HG03558 (cell line): ENCODE data around the gene DDX31.
"Not testable (repeated sequence)": the region's sequence is repeated elsewhere in the genome, so short reads cannot be mapped to it uniquely, and the experiment has no call there.

Experiments used
- ATAC-seq: cut with Tn5 transposase; IDR thresholded peaks from one replicate; pipeline ENCODE4 v1.9.1; 2021; ENCODE audit warnings: moderate number of reproducible peaks; ENCODE audit not compliant: unreplicated experiment; ENCODE audit errors: extremely low read depth

Gene DDX31

GRCh38 chr9:132584601-132585560 is 84.9 kb downstream of the DDX31 start:
- no peak for ATAC-seq

- ATAC-seq = no peak
These were observed 86.0 kb downstream of the DDX31 start for GRCh38 chr9:132583584-132584304.

- ATAC-seq = no peak
These were observed 86.8 kb downstream of the DDX31 start for GRCh38 chr9:132582786-132583583.

GRCh38 chr9:132582276-132582785 is 87.5 kb downstream of the DDX31 start, which contains the start of gene BARHL1:
Gene BARHL1, plus strand, starts transcription at chr9:132582606. Its CDS starts 192 bp downstream, at chr9:132582798.
- ATAC-seq = no peak

GRCh38 chr9:132579427-132579798 is 90.4 kb downstream of the DDX31 start:
- ATAC-seq = no peak

GRCh38 chr9:132578367-132578932 is 91.3 kb downstream of the DDX31 start:
- ATAC-seq = no peak

DNA sequence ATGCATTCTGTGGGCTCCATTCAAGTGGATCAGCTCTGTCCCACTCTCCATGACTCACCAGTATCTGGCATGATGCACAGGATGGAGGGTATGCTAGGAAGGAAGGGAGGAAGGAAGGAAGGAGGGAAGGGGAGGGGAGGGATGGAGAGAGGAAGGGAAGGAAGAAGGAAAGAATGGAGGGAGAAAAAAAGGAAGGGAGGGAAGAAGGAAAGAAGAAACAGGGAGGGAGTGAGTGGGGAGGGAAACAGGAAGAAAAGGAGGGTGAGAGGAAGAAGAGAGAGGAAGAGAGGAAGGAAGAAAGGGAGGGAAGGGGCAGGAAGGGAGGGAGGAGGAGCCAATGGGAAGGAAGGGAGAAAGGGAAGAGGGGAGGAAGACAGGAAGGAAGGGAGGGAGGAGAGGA is 92.7 kb downstream of the DDX31 start:
- ATAC-seq = no peak

- ATAC-seq = no peak
These were observed 94.0 kb downstream of the DDX31 start for GRCh38 chr9:132575811-132576210.

- no peak for ATAC-seq
These were observed 94.7 kb downstream of the DDX31 start for GRCh38 chr9:132575005-132575609.

- no peak for ATAC-seq
These were observed 96.9 kb downstream of the DDX31 start for GRCh38 chr9:132572921-132573320.

GRCh38 chr9:132571806-132572600 is 97.8 kb downstream of the DDX31 start:
- no peak for ATAC-seq

GRCh38 chr9:132568787-132569186 is 101.0 kb downstream of the DDX31 start:
- not testable (repeated sequence) for ATAC-seq

DNA sequence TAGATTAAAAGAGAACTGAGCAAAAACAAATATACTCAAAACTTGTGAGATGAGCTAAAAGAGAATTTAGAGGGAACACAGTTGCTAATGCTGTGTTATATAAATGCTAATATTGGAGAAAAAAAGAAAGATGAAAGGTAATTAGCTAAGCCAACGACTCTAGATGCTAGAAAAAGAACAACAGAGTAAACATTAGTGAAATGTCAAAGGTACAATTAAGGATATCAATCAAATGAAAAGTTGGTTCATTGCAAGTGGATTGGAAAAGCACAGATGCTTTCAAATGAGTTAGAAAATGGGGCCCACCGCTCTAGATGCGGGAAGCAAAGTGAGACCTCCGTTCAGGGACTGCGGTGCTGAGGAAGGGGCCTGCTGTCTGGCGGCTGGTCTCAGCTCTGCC is 105.3 kb downstream of the DDX31 start:
- no peak for ATAC-seq

DNA sequence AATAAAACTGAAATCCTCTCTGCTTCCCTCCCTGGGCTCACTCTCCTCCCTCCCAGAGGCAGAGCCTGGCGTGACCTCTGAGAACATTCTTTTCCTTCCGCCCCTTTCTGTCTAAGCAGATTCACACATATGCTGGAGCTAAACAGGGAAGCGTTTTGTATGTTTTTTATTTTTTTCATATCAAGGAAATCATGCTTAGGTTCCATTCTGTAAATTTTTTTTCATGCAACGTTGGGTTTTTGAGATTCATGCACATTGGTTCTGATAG is 107.5 kb downstream of the DDX31 start:
- no peak for ATAC-seq

DNA sequence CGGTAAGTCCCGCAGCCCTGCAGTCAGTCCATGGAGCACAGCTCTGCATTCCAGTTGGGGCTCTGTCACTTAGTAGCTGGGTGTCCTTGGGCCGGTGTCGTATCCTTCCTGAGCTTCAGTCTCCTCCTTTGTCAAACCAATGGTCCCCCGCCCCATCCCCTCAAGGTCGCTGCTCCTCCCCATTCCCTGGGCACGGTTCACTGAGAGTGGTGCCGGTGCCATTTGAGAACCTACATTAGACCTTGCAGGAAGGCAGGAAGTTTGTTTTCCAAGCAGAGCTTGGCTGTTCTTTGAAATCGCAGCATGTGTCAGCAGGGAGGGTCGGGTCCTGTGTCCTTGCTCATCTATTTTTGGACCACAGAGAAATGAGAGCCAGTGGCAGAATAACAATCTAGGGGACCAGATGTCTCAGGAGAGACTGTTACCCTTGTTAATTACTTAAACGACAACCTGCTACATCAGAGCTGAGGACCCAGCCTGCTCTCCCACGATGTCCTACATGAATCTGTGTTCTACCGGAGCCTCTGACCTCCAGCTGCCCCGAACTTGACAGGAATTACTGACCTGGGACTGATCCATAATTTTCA is 109.1 kb downstream of the DDX31 start:
- ATAC-seq = no peak

DNA sequence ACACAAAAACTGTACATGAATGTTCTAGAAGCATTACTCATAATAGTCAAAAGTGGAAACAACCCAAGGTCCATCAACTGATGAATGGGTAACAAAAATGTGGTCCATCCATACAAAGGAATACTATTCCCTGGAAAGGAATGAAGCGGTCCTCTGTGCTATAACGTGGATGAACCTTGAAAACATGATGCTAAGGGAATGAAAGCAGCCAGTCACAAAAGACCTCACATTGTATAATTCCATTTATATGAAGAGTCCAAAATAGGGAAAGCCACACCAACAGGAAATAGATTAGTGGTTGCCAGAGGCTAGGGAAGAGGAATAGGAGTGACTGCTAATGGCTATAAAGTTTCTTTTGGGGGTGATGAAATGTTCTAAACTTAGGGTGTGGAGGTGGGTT is 110.1 kb downstream of the DDX31 start:
- no peak for ATAC-seq

GRCh38 chr9:132557159-132557558 is 112.6 kb downstream of the DDX31 start:
- no peak for ATAC-seq

GRCh38 chr9:132556714-132557113 is 113.1 kb downstream of the DDX31 start:
- ATAC-seq = no peak

DNA sequence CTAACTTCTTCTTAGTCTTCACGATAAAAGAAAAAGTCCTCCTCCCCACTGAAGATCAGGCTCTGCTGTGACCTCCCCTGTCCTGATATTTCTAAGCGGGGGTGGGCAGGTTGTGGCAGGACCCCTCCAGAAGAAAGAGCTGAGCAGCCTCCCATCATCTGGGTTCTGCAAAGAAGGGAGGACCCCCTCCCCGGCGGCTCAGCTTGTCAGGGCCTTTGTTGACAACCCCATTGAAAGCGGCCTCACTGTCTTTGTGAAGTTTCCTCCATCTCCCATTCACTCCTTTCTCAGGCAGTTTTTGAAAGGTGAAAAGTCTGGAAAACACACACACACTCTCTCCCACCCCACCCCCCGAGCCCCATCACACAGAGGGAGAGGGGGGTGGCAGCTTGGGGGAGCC is 113.5 kb downstream of the DDX31 start:
- ATAC-seq = no peak
